Right lobe of liver (tissue), 4 donors: ENCODE data around the gene SCUBE2.

Experiments used
- CTCF ChIP-seq, 4 donors: fragments of 200-600 bp in 3 of 4; fragments of 450-650 bp in 1 of 4; IDR thresholded peaks; one replicate each; pipeline versions ENCODE4 v1.5.1 to v1.8.0; 2016 to 2022; ENCODE audit warnings: antibody characterized with exemption in 4 of 4, mild to moderate bottlenecking in 2 of 4
- POLR2A ChIP-seq: fragments of 450-650 bp; IDR thresholded peaks from one replicate; pipeline ENCODE4 v1.6.1; 2017; ENCODE audit warnings: antibody characterized with exemption, mild to moderate bottlenecking
- donor health status: DM: no; HTN: no; CAD: no.
- donor health status: DM: no; HTN: no; CAD: no.
- donor health status: DM: no; HTN: yes; CAD: no.

GRCh38 chr11:9072626-9073176 lies 18.7 kb downstream of the SCUBE2 start:
- TF ChIP-seq POLR2A, result no peak
- TF ChIP-seq CTCF (IDR thresholded peaks at IDR 0.05), result no peak
